Lower leg skin (tissue), 3 donors: ENCODE data around the gene KIF14.

Experiments used
- POLR2A ChIP-seq, 2 donors: fragments of 450-650 bp; IDR thresholded peaks; one replicate each; pipeline ENCODE4 v1.6.1; 2016 to 2017; ENCODE audit warnings: antibody characterized with exemption in 2 of 2, mild to moderate bottlenecking in 1 of 2, moderate library complexity in 1 of 2
- TF ChIP-seq, protein P1 (sequence below), 3 donors: fragments of 450-650 bp; IDR thresholded peaks; one replicate each; pipeline ENCODE4 v1.5.1; 2016; ENCODE audit warnings: antibody characterized with exemption in 3 of 3, mild to moderate bottlenecking in 3 of 3, moderate library complexity in 2 of 3

DNA sequence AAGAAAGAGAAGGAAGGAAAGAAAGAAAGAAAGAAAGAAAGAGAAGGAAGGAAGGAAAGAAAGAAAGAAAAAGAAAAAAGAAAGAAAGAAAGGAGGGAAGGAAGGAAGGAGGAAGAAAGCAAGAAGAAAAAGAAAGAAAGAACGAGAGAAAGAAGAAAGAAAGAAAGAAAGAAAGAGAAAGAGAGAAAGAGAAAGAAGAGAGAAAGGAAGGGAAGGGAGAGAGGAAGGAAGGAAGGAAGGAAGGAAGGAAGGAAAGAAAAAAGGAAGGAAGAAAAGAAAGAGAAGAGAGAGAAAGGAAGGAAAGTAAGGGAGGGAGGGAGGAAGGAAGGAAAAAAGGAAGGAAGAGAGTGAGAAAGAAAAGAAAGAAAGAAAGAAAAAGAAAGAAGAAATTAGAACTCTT is 115.3 kb downstream of the KIF14 start:
- TF ChIP-seq POLR2A (IDR thresholded peaks at IDR 0.05) = no peak
- TF ChIP-seq, protein P1, sequence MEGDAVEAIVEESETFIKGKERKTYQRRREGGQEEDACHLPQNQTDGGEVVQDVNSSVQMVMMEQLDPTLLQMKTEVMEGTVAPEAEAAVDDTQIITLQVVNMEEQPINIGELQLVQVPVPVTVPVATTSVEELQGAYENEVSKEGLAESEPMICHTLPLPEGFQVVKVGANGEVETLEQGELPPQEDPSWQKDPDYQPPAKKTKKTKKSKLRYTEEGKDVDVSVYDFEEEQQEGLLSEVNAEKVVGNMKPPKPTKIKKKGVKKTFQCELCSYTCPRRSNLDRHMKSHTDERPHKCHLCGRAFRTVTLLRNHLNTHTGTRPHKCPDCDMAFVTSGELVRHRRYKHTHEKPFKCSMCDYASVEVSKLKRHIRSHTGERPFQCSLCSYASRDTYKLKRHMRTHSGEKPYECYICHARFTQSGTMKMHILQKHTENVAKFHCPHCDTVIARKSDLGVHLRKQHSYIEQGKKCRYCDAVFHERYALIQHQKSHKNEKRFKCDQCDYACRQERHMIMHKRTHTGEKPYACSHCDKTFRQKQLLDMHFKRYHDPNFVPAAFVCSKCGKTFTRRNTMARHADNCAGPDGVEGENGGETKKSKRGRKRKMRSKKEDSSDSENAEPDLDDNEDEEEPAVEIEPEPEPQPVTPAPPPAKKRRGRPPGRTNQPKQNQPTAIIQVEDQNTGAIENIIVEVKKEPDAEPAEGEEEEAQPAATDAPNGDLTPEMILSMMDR (IDR thresholded peaks at IDR 0.05) = no peak
